Ovary (tissue), 9 donors: ENCODE data around the gene KIAA0825. TPM values are rescaled to one million over a fixed set of nuclear protein-coding genes. Genes with fewer than 3 reads are reported as not detected.

Experiments used
- DNase-seq, 5 donors: peaks; one replicate each; pipeline ENCODE4 v3.0.0-alpha.2; 2019 to 2020
- H3K27ac ChIP-seq, 2 donors: fragments of 200-600 bp; one replicate each; pipeline versions ENCODE4 v1.5.1 to v1.8.0; 2019 to 2022
- H3K27me3 ChIP-seq: fragments of 200-600 bp; one replicate; pipeline ENCODE4 v1.8.0; 2022
- H3K36me3 ChIP-seq: fragments of 200-600 bp; sonication (generic); one replicate; pipeline ENCODE4 v1.5.1; 2019
- H3K4me1 ChIP-seq: one replicate; pipeline ENCODE4 v1.8.1; 2013; ENCODE audit warnings: mild to moderate bottlenecking, moderate library complexity; ENCODE audit not compliant: insufficient read depth
- H3K4me3 ChIP-seq: fragments of 200-600 bp; sonication (generic); one replicate; pipeline ENCODE4 v1.5.1; 2017
- H3K9me3 ChIP-seq, 2 donors: fragments of 200-600 bp in 1 of 2; sonication (generic) in 1 of 2; one replicate each; pipeline versions ENCODE4 v1.5.1 to v1.8.1; 2013 to 2019; ENCODE audit warnings: mild to moderate bottlenecking in 1 of 2, moderate library complexity in 1 of 2
- EP300 ChIP-seq: sonication (generic); formaldehyde crosslinking; IDR thresholded peaks from one replicate; pipeline ENCODE4 v1.6.1; 2017; ENCODE audit warnings: antibody characterized with exemption
- POLR2A ChIP-seq: fragments of 450-650 bp; IDR thresholded peaks from one replicate; pipeline ENCODE4 v1.6.1; 2017; ENCODE audit warnings: antibody characterized with exemption, mild to moderate bottlenecking, moderate library complexity
- WGBS, 3 donors: extraction: QIAGEN DNeasy Blood & Tissue Kit in 1 of 3; methylation state at CpG; one replicate each; pipeline versions ENCODE4 v1.1.5 to v1.1.7; 2013 to 2017; 5-methylcytosine and 5-hydroxymethylcytosine counted together
- intact Hi-C, 4 donors: fragments of 100-400 bp; cut with DNase I; formaldehyde crosslinking; loops; one replicate each; pipeline versions ENCODE4 v1.11.0 to v1.15.1; 2022 to 2023
- polyA plus RNA-seq, 2 donors: library from polyadenylated mRNA; stranded (reverse); fragments of 200-250 nt in 1 of 2; fragments of 350-450 nt in 1 of 2; fragmentation: Illumina TruSeq in 1 of 2; extraction: RNeasy Lipid Tissue Mini Kit (QIAGEN cat#74804) in 1 of 2; gene quantifications; one replicate each; pipeline ENCODE4 v1.2.3, GENCODE V29; 2013 to 2014
- total RNA-seq, 7 donors: library from RNA; depleted of rRNA in 2 of 7; stranded (reverse); fragments of >200 nt in 2 of 7; fragmentation: NEBNext Ultra II Directional in 3 of 7; extraction: Animal tissue kit (Norgen Biotek cat#: 25700) in 3 of 7; gene quantifications; one replicate each; pipeline versions ENCODE4 v1.1.0 to v1.2.4, GENCODE V29; 2016 to 2023
- TF ChIP-seq, protein P1 (sequence below), 3 donors: fragments of 450-650 bp in 2 of 3; fragments of 200-600 bp in 1 of 3; IDR thresholded peaks; one replicate each; pipeline versions ENCODE4 v1.5.1 to v1.8.0; 2016 to 2022; ENCODE audit warnings: antibody characterized with exemption in 3 of 3, mild to moderate bottlenecking in 1 of 3
- donor health status: DM: no; HTN: no; CAD: no; lungs with moderate emphysema.
- donor health status: DM: no; HTN: no; CAD: no.
- donor health status: Bipolar disorder and iron deficiency.
- donor health status: DM: yes; HTN: yes; CAD: no.
- donor health status: DM: no; HTN: no; CAD: no.
- donor health status: DM: yes; HTN: yes; CAD: no.

The KIAA0825 gene
- total and polyA plus RNA-seq, 9 donors, result 0.70 to 12.4 (median 3.9) TPM

DNA sequence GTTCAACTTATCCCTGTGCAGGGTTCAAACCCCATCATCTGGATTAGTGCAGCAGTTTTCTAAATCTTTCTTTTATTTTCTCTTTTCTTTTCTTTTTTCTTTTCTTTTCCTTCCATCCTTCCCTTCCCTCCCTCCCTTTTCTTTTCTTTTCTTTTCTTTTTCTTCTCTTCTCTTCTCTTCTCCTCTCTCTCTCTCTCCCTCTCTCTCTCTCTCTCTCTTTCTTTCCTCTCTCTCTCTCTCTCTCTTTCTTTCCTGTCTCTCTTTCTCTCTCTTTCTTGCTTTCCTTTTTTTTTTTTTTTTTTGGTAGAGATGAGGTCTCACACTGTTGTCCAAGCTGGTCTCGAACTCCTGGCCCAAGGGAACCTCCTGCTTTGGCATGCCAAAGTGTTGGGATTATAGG lies 53.6 kb downstream of the KIAA0825 start:
- no peaks in the 10 kb centered on the region for H3K27me3 ChIP-seq
- DNase-seq, result no peak
- no peak overlapping the region for H3K4me3 ChIP-seq
- no peak for TF ChIP-seq EP300
- TF ChIP-seq, protein P1, sequence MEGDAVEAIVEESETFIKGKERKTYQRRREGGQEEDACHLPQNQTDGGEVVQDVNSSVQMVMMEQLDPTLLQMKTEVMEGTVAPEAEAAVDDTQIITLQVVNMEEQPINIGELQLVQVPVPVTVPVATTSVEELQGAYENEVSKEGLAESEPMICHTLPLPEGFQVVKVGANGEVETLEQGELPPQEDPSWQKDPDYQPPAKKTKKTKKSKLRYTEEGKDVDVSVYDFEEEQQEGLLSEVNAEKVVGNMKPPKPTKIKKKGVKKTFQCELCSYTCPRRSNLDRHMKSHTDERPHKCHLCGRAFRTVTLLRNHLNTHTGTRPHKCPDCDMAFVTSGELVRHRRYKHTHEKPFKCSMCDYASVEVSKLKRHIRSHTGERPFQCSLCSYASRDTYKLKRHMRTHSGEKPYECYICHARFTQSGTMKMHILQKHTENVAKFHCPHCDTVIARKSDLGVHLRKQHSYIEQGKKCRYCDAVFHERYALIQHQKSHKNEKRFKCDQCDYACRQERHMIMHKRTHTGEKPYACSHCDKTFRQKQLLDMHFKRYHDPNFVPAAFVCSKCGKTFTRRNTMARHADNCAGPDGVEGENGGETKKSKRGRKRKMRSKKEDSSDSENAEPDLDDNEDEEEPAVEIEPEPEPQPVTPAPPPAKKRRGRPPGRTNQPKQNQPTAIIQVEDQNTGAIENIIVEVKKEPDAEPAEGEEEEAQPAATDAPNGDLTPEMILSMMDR (IDR thresholded peaks at IDR 0.05), result no peak
- TF ChIP-seq POLR2A, result no peak
- no peaks in the 10 kb centered on the region for H3K4me1 ChIP-seq
- no peaks in the 10 kb centered on the region for H3K9me3 ChIP-seq
- no peak overlapping the region for H3K27ac ChIP-seq
- 92 to 100% (median 96%) methylated on average over 1 of the region's 1 CpG for WGBS, 3 donors
- no peaks in the 10 kb centered on the region for H3K36me3 ChIP-seq
- intact Hi-C loops, result no loop called here

DNA sequence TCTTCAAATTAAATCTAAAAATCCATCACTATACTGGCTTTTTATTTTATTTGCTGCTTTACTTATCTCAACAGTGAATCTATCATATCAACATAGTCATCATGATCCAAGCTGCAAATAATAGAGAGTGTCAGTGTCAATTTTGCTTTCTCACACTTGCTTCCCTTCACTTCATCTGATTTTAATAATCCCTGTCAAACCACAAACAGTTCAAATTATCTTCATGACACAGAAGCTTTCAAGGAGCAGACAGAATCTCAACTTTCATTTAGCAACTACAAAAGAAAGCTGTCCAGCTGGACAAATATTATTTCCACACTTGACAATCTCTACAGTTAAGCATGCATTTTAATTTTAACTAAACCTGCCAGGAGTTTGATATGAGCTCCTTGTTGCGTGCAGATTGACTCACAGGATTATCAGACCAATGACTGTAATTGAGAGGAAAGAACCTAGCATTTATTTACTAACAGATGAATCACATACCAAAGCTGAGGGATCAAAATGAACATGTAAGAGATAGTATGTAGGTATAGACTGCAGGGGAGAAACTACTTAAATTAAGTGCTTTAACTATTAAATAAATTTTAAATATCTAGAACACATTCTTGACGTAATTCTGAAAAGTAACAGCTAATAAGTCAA lies 56.0 kb downstream of the KIAA0825 start:
- Histone ChIP-seq H3K9me3 (no peaks in the 10 kb centered on the region), H3K4me3 (no peak overlapping the region), H3K4me1 (no peaks in the 10 kb centered on the region), H3K27me3 (no peaks in the 10 kb centered on the region), H3K27ac (no peak overlapping the region), H3K36me3 (no peaks in the 10 kb centered on the region)
- 88 to 90% (median 88%) methylated on average over 2 of the region's 2 CpGs for WGBS, 3 donors
- no peak for DNase-seq
- intact Hi-C loops, result no loop called here
- TF ChIP-seq POLR2A (no peak), EP300 (no peak)
- TF ChIP-seq, protein P1 (IDR thresholded peaks at IDR 0.05), result no peak

DNA sequence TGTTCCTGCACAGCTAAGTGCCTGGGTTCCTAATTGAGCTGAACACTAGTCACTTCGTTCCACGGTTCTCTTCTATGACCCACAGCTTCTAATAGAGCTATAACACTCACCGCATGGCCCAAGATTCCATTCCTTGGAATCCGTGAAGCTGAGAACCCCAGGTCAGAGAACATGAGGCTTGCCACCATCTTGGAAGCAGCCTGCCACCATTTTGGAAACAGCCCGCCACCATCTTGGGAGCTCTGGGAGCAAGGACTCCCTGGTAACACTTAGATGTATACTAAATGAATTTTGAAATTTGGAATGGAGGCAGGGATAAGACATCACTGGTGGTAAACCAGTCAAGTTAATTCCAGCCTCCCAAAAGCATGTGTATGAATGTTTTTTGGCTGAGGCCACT lies 60.4 kb downstream of the KIAA0825 start:
- 96 to 100% (median 99%) methylated on average over 5 of the region's 5 CpGs for WGBS, 3 donors
- Histone ChIP-seq H3K4me3 (no peak overlapping the region), H3K36me3 (no peaks in the 10 kb centered on the region), H3K27ac (no peak overlapping the region), H3K4me1 (no peaks in the 10 kb centered on the region), H3K27me3 (no peaks in the 10 kb centered on the region), H3K9me3 (no peaks in the 10 kb centered on the region)
- no peak for DNase-seq
- no peak for TF ChIP-seq POLR2A
- TF ChIP-seq, protein P1 (IDR thresholded peaks at IDR 0.05), result no peak
- no peak for TF ChIP-seq EP300
- intact Hi-C loops, result no loop called here

DNA sequence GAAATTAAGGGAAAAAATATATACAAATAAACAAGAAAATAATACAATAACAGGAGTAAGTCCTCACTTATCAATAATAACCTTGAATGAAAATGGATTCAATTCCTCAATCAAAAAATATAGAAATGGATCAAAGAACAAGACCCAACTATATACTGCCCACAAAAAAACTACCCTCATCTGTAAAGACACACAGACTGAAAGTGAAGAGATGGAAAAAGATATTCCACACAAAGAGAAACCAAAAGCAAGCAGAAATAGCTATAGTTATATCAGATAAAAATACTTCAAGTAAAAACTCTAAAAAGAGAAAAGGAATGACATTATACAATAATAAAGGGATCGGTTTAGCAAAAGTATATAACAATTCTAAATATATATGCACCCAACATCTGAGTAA lies 66.5 kb downstream of the KIAA0825 start:
- Histone ChIP-seq H3K9me3 (no peaks in the 10 kb centered on the region), H3K4me1 (no peaks in the 10 kb centered on the region), H3K27me3 (no peaks in the 10 kb centered on the region), H3K36me3 (no peaks in the 10 kb centered on the region), H3K4me3 (no peak overlapping the region), H3K27ac (no peak overlapping the region)
- no peak for DNase-seq
- 86 to 100% (median 89%) methylated on average over 1 of the region's 1 CpG for WGBS, 3 donors
- TF ChIP-seq, protein P1 (IDR thresholded peaks at IDR 0.05), result no peak
- TF ChIP-seq EP300, result no peak
- intact Hi-C loops, result no loop called here
